Measurements from ENCODE around the gene STARD3. TPM values are rescaled to one million over a fixed set of nuclear protein-coding genes. Genes with fewer than 3 reads are reported as not detected.

Gene STARD3
- total RNA-seq, 1 experiment from 2014 or later, result 75.3 TPM

GRCh38 chr17:39679521-39680192 lies 42.7 kb downstream of the STARD3 start:
- Mint-ChIP-seq H3K9me3 (no peaks in the 10 kb centered on the region), H3K4me3 (no peak overlapping the region), H3K36me3 (peaks cover 9% of the 10 kb centered on the region), H3K27ac (peak overlapping the region; percentile 68), H3K4me1 (peaks cover 29% of the 10 kb centered on the region), H3K27me3 (ENCODE audit: low read depth) (no peaks in the 10 kb centered on the region)
- ChIA-PET CTCF (interaction anchor here (0.6 to 2.9 kb wide), 18 partner anchors 9 to 201 kb away, joined by 3 to 24 read pairs (median 4); partner anchors contain the start of genes ERBB2, PGAP3, PNMT and TCAP), POLR2A (interaction anchor here (1.3 kb wide), 1 partner anchor 8 kb away, joined by 3 read pairs; the partner anchor contains the start of gene PGAP3)
- no peak for TF ChIP-seq ZNF425 (CRISPR knock-in tag; conservative IDR thresholded peaks at IDR 0.05)
- no peak for DNase-seq (ENCODE audit: low spot score)
- ATAC-seq, result no peak

- ChIA-PET CTCF (interaction anchor here (0.7 to 1.6 kb wide), 9 partner anchors 12 to 62 kb away, joined by 3 to 5 read pairs (median 4); partner anchors contain the start of genes ERBB2 and MIEN1), POLR2A (no interaction called here)
- Mint-ChIP-seq H3K27ac (peak overlapping the region; percentile 42; the same call in 1 of the 2 replicates), H3K9me3 (no peaks in the 10 kb centered on the region), H3K27me3 (ENCODE audit: low read depth) (no peaks in the 10 kb centered on the region), H3K4me3 (no peak overlapping the region), H3K4me1 (peaks cover 21% of the 10 kb centered on the region), H3K36me3 (peaks cover 12% of the 10 kb centered on the region)
- ATAC-seq, result no peak
- no peak for DNase-seq (ENCODE audit: low spot score)
- TF ChIP-seq MXD4 (CRISPR knock-in tag; IDR thresholded peaks at IDR 0.05; ENCODE audit: borderline replicate concordance), result no peak
- no peak for TF ChIP-seq MLX (CRISPR knock-in tag; IDR thresholded peaks at IDR 0.05)
- TF ChIP-seq TCF7 (CRISPR knock-in tag; IDR thresholded peaks at IDR 0.05; ENCODE audit: low read depth), result no peak
- TF ChIP-seq ZNF317 (CRISPR knock-in tag; IDR thresholded peaks at IDR 0.05; ENCODE audit: borderline replicate concordance, low read depth), result no peak
- TF ChIP-seq ZNF219 (CRISPR knock-in tag; IDR thresholded peaks at IDR 0.05; ENCODE audit: borderline replicate concordance), result no peak
- no peak for TF ChIP-seq NFYB (CRISPR knock-in tag; conservative IDR thresholded peaks at IDR 0.05; ENCODE audit: low read depth)
- TF ChIP-seq ZSCAN18 (CRISPR knock-in tag; IDR thresholded peaks at IDR 0.05), result no peak
- TF ChIP-seq RELA (CRISPR knock-in tag; IDR thresholded peaks at IDR 0.05; ENCODE audit: borderline replicate concordance), result no peak
- no peak for TF ChIP-seq USF2 (CRISPR knock-in tag; IDR thresholded peaks at IDR 0.05)
- TF ChIP-seq ZNF281 (CRISPR knock-in tag; IDR thresholded peaks at IDR 0.05), result no peak
- no peak for TF ChIP-seq ATF2 (CRISPR knock-in tag; IDR thresholded peaks at IDR 0.05; ENCODE audit: borderline replicate concordance, low read depth)
- TF ChIP-seq ESRRA (CRISPR knock-in tag; IDR thresholded peaks at IDR 0.05; ENCODE audit: borderline replicate concordance), result no peak
- TF ChIP-seq AR (CRISPR knock-in tag; IDR thresholded peaks at IDR 0.05), result no peak
- no peak for TF ChIP-seq FOXP4 (CRISPR knock-in tag; IDR thresholded peaks at IDR 0.05)
- TF ChIP-seq GABPB1 (CRISPR knock-in tag; IDR thresholded peaks at IDR 0.05), result no peak
- no peak for TF ChIP-seq OVOL2 (CRISPR knock-in tag; IDR thresholded peaks at IDR 0.05; ENCODE audit: borderline replicate concordance)
These were observed 46.5 kb downstream of the STARD3 start for GRCh38 chr17:39683295-39683939.
